Measurements from ENCODE around the gene PRDM16. TPM values are rescaled to one million over a fixed set of nuclear protein-coding genes. Genes with fewer than 3 reads are reported as not detected.
"Not testable (repeated sequence)": the region's sequence is repeated elsewhere in the genome, so short reads cannot be mapped to it uniquely, and the experiment has no call there.

Gene PRDM16
- polyA plus RNA-seq, 1 experiment, result 0.06 TPM

DNA sequence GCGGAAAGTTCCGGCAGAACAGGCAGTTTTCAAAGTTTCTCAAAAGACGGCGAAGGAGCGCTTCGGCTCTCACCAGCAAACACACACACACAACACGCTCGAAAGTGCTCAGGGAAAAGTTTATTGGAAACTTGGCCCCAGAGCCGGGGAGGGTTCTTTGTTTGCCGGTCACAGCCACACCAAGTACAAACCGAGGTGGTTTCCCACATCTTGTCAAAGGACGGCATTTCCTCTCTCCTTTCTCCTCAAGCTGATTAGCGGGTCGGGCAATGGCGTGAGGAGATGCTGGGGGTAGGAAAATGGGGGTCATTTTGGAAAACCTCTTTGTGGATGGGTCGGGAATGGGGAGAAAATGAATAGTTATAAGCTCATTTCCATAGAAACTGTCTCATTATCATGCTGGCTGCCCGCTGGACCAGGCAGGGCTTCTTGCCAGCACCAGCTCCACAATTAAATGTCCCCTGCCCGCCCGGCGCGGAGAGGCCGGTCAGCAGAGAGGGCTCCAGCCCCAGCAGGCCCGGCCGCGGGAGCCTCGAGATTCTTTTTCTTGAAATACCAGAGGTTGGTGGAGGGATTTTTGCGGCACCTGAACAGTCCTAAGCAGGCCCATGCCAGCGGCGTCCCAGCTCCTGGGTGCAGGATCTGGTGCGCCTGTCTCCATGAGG, 92.3 kb downstream of the PRDM16 start:
- peaks cover 8% of the 10 kb centered on the region; the same call in 1 of the 2 replicates for H3K9me3 ChIP-seq (ENCODE audit: control insufficient read depth, insufficient read depth, low read length)
- POLR2A ChIA-PET, result no interaction called here
- no peaks in the 10 kb centered on the region for H3K27me3 ChIP-seq (ENCODE audit: control insufficient read depth, insufficient read depth, low read length)
- H3K27ac ChIP-seq (ENCODE audit: low read depth, low read length), result no peak overlapping the region
- CTCF ChIA-PET, result no interaction called here
- no peak for DNase-seq (ENCODE audit: low read depth, low spot score)
- TF ChIP-seq, protein P1, sequence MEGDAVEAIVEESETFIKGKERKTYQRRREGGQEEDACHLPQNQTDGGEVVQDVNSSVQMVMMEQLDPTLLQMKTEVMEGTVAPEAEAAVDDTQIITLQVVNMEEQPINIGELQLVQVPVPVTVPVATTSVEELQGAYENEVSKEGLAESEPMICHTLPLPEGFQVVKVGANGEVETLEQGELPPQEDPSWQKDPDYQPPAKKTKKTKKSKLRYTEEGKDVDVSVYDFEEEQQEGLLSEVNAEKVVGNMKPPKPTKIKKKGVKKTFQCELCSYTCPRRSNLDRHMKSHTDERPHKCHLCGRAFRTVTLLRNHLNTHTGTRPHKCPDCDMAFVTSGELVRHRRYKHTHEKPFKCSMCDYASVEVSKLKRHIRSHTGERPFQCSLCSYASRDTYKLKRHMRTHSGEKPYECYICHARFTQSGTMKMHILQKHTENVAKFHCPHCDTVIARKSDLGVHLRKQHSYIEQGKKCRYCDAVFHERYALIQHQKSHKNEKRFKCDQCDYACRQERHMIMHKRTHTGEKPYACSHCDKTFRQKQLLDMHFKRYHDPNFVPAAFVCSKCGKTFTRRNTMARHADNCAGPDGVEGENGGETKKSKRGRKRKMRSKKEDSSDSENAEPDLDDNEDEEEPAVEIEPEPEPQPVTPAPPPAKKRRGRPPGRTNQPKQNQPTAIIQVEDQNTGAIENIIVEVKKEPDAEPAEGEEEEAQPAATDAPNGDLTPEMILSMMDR (IDR thresholded peaks at IDR 0.05; ENCODE audit: low read depth, low read length), result no peak
- no peak overlapping the region for H3K4me3 ChIP-seq (ENCODE audit: low read depth, low read length)

DNA sequence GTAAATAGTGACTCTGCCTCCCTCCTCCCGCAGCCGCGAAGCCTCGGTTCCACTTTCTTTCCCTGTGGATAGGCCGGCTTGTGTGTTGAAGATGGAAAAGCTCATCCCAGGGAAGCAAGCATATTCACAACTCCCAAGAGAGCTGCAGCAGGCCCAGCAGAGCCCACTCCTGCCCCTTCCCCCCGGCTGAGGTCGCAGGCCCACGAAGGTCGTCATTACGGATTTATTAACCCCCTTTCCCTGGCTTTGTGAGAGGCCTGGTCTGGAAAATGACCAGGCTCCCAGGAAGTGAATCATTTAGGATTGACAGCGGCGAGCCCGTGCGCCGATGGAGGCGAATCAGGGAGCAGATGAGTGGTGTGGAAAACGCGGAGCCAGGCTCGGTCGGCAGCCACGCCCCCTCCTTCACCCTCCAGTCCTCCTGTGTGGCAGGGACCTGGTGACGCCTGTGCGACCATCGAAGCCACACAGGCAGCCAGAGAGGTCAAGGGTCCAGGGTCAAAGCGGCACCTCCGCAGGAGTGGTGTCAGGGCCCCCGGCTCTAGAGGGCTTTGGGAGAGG, 93.4 kb downstream of the PRDM16 start:
- TF ChIP-seq, protein P1 (IDR thresholded peaks at IDR 0.05; ENCODE audit: low read depth, low read length), result no peak
- Histone ChIP-seq H3K4me3 (ENCODE audit: low read depth, low read length) (no peak overlapping the region), H3K27ac (ENCODE audit: low read depth, low read length) (no peak overlapping the region), H3K27me3 (ENCODE audit: control insufficient read depth, insufficient read depth, low read length) (no peaks in the 10 kb centered on the region), H3K9me3 (ENCODE audit: control insufficient read depth, insufficient read depth, low read length) (peaks cover 10% of the 10 kb centered on the region; the same call in 1 of the 2 replicates)
- no peak for DNase-seq (ENCODE audit: low read depth, low spot score)
- ChIA-PET POLR2A (no interaction called here), CTCF (no interaction called here)

DNA sequence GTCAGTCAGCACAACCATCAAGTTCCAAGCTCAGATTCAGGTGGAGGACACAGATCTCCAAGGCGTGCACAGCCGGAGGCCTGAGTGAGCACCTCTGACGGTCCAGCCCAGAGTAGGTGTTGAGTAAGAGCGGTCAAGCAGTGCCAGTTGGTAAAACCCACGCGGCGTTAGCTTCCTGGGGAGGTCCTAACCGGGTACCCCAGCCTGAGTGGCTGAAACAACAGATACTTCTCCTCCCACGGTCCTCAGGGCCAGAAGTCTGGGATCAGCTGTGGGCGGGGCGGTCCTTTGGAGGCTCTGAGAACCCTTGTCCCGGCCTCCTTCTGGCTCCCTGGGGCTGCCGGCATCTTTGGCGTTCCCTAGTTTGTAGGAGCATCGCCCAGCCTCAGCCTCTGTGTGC, 94.4 kb downstream of the PRDM16 start:
- TF ChIP-seq, protein P1 (IDR thresholded peaks at IDR 0.05; ENCODE audit: low read depth, low read length), result no peak
- no peak for DNase-seq (ENCODE audit: low read depth, low spot score)
- CTCF ChIA-PET, result no interaction called here
- Histone ChIP-seq H3K9me3 (ENCODE audit: control insufficient read depth, insufficient read depth, low read length) (peaks cover 10% of the 10 kb centered on the region; the same call in 1 of the 2 replicates), H3K27ac (ENCODE audit: low read depth, low read length) (no peak overlapping the region), H3K4me3 (ENCODE audit: low read depth, low read length) (no peak overlapping the region), H3K27me3 (ENCODE audit: control insufficient read depth, insufficient read depth, low read length) (no peaks in the 10 kb centered on the region)
- POLR2A ChIA-PET, result no interaction called here

DNA sequence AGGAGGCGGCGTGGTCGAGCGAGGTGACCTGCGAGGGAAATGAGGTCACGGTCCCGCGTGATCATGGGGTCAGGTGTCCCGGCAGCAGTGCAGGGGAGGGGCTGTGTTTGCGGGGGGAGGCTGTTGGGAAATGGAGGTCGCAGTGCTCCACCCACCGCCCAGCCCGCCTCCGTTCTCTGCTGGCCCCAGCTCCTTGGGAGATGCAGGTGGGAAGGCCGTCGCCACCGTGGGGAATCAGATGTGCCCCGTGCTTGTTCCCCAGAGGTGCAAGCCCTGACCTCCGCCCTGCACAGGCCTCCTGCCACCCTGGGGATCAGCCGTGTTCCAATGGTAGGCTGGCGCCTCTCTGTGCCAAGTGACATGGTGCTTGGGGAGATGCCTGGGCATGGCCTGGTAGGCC, 95.7 kb downstream of the PRDM16 start:
- Histone ChIP-seq H3K4me3 (ENCODE audit: low read depth, low read length) (no peak overlapping the region), H3K27ac (ENCODE audit: low read depth, low read length) (no peak overlapping the region), H3K27me3 (ENCODE audit: control insufficient read depth, insufficient read depth, low read length) (no peaks in the 10 kb centered on the region), H3K9me3 (ENCODE audit: control insufficient read depth, insufficient read depth, low read length) (peaks cover 13% of the 10 kb centered on the region; the same call in 1 of the 2 replicates)
- CTCF ChIA-PET, result no interaction called here
- POLR2A ChIA-PET, result no interaction called here
- no peak for DNase-seq (ENCODE audit: low read depth, low spot score)
- TF ChIP-seq, protein P1 (IDR thresholded peaks at IDR 0.05; ENCODE audit: low read depth, low read length), result no peak

DNA sequence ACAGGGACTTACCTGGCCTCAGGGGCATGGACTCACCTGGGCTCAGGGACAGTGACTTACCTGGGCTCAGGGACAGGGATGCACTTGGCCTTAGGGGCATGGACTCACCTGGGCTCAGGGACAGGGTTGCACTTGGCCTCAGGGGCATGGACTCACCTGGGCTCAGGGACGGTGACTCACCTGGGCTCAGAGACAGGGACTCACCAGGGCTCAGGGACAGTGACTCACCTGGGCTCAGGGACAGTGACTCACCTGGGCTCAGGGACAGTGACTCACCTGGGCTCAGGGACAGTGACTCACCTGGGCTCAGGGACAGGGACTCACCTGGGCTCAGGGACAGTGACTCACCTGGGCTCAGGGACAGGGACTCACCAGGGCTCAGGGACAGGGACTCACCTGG, 96.2 kb downstream of the PRDM16 start:
- H3K27ac ChIP-seq (ENCODE audit: low read depth, low read length); CTCF ChIA-PET; H3K27me3 ChIP-seq (ENCODE audit: control insufficient read depth, insufficient read depth, low read length); POLR2A ChIA-PET; H3K4me3 ChIP-seq (ENCODE audit: low read depth, low read length); DNase-seq (ENCODE audit: low read depth, low spot score): not testable (repeated sequence)
- peaks cover 13% of the 10 kb centered on the region; the same call in 1 of the 2 replicates for H3K9me3 ChIP-seq (ENCODE audit: control insufficient read depth, insufficient read depth, low read length)

Data from AG04450 (cell line).